H1 (cell line): ENCODE measurements around the gene RPP25. TPM values are rescaled to one million over a fixed set of nuclear protein-coding genes. Genes with fewer than 3 reads are reported as not detected.

Experiments
- CTCF ChIA-PET: fragments of 300-600 bp; sonication (Branson Sonifier 250); formaldehyde crosslinking; loops from one replicate; lab custom pipeline; 2021; ENCODE audit not compliant: partially characterized antibody; lab: Charles Lee
- POLR2A ChIA-PET: fragments of 300-600 bp; sonication (Branson Sonifier 250); formaldehyde crosslinking; loops from one replicate; lab custom pipeline; 2021; ENCODE audit warnings: inconsistent platforms; ENCODE audit not compliant: partially characterized antibody; lab: Charles Lee
- DNase-seq, 2 experiments: peaks; one replicate each; pipeline versions ENCODE4 v3.0.0 to v3.0.0-alpha.2; 2010 to 2022; ENCODE audit warnings: low spot score in 2 of 2, low read depth in 1 of 2, mixed read lengths in 1 of 2
- FAIRE-seq: peaks from 2 replicates; lab custom pipeline; 2011; peaks lifted over from hg19 to GRCh38; lab: Jason Lieb, UNC
- H2AFZ ChIP-seq: 2 replicates; pipeline ENCODE4 v1.8.1; 2012; ENCODE audit warnings: low read length, inconsistent platforms
- H2AK5ac ChIP-seq: 2 replicates; pipeline ENCODE4 v1.6.1; 2013; ENCODE audit warnings: low read depth, low read length
- H2BK120ac ChIP-seq: replicated peaks from 2 replicates; pipeline ENCODE3; 2013; ENCODE audit warnings: low read depth, low read length, inconsistent platforms
- H2BK12ac ChIP-seq: 2 replicates; pipeline ENCODE4 v1.6.1; 2013; ENCODE audit warnings: low read depth, low read length
- H2BK15ac ChIP-seq: 2 replicates; pipeline ENCODE4 v1.6.1; 2013; ENCODE audit warnings: low read length
- H2BK20ac ChIP-seq: 2 replicates; pipeline ENCODE4 v1.6.1; 2013; ENCODE audit warnings: low read length
- H2BK5ac ChIP-seq: 2 replicates; pipeline ENCODE4 v1.6.1; 2013; ENCODE audit warnings: low read depth, low read length
- H3K14ac ChIP-seq: 2 replicates; pipeline ENCODE4 v1.6.1; 2013; ENCODE audit warnings: inconsistent platforms; ENCODE audit not compliant: insufficient read length
- H3K18ac ChIP-seq: 2 replicates; pipeline ENCODE4 v1.6.1; 2013; ENCODE audit warnings: low read length; ENCODE audit errors: extremely low read depth
- H3K23ac ChIP-seq: 2 replicates; pipeline ENCODE4 v1.6.1; 2013; ENCODE audit warnings: inconsistent platforms; ENCODE audit not compliant: insufficient read length
- H3K23me2 ChIP-seq: 2 replicates; pipeline ENCODE4 v1.6.1; 2013; ENCODE audit warnings: low read depth, low read length
- H3K27ac ChIP-seq: 2 replicates; pipeline ENCODE4 v1.6.1; 2011; ENCODE audit warnings: low read depth, low read length, inconsistent platforms
- H3K27me3 ChIP-seq, 4 experiments: replicated peaks in 1 of 4; 1 replicate in 1 of 4; 2 replicates in 3 of 4; pipeline versions ENCODE4 v1.6.1 to v1.8.1; 2011 to 2013; ENCODE audit warnings: low read length in 3 of 4, mild to moderate bottlenecking in 3 of 4, inconsistent platforms in 2 of 4, mixed read lengths in 2 of 4, moderate library complexity in 1 of 4; ENCODE audit not compliant: control insufficient read depth in 3 of 4, insufficient read depth in 3 of 4; ENCODE audit errors: extremely low read depth in 1 of 4
- H3K36me3 ChIP-seq, 4 experiments: 2 replicates each; pipeline versions ENCODE4 v1.6.1 to v1.8.1; 2011 to 2013; ENCODE audit warnings: mild to moderate bottlenecking in 4 of 4, low read length in 3 of 4, moderate library complexity in 2 of 4, control low read depth in 1 of 4, inconsistent platforms in 1 of 4; ENCODE audit not compliant: insufficient read depth in 4 of 4, control insufficient read depth in 2 of 4
- H3K4ac ChIP-seq: replicated peaks from 2 replicates; pipeline ENCODE3; 2013; ENCODE audit warnings: low read length, low read depth, mixed read lengths, inconsistent platforms; ENCODE audit not compliant: insufficient read length
- H3K4me1 ChIP-seq, 4 experiments: replicated peaks in 1 of 4; 1 replicate in 1 of 4; 2 replicates in 3 of 4; pipeline versions ENCODE4 v1.6.1 to v1.8.1; 2011 to 2013; ENCODE audit warnings: low read length in 3 of 4, inconsistent platforms in 2 of 4, mixed read lengths in 1 of 4; ENCODE audit not compliant: insufficient read depth in 4 of 4, control insufficient read depth in 3 of 4
- H3K4me2 ChIP-seq, 2 experiments: 2 replicates each; pipeline versions ENCODE4 v1.6.1 to v1.8.1; 2011 to 2013; ENCODE audit warnings: low read depth in 2 of 2, low read length in 2 of 2, control low read depth in 1 of 2, inconsistent platforms in 1 of 2, mild to moderate bottlenecking in 1 of 2; ENCODE audit not compliant: insufficient read depth in 1 of 2
- H3K4me3 ChIP-seq, 4 experiments: fragments of 200-600, 300-600 bp in 1 of 4; sonication (generic), shearing (Covaris generic), sonication (Bioruptor Twin) in 1 of 4; 2 replicates each; pipeline versions ENCODE4 v1.5.1 to v1.8.1; 2011 to 2016; ENCODE audit warnings: low read length in 4 of 4, low read depth in 3 of 4, control low read depth in 2 of 4, inconsistent platforms in 2 of 4, mild to moderate bottlenecking in 2 of 4, mixed read lengths in 1 of 4, moderate library complexity in 1 of 4; ENCODE audit not compliant: insufficient read depth in 2 of 4; ENCODE audit errors: extremely low read depth in 1 of 4
- H3K56ac ChIP-seq: replicated peaks from 2 replicates; pipeline ENCODE3; 2013; ENCODE audit warnings: low read depth, mild to moderate bottlenecking, mixed read lengths, low read length, inconsistent platforms; ENCODE audit not compliant: insufficient read length
- H3K79me1 ChIP-seq: 2 replicates; pipeline ENCODE4 v1.6.1; 2013; ENCODE audit warnings: low read depth, low read length, control low read depth
- H3K79me2 ChIP-seq, 2 experiments: 2 replicates each; pipeline versions ENCODE4 v1.6.1 to v1.8.1; 2012 to 2013; ENCODE audit warnings: low read length in 2 of 2, mild to moderate bottlenecking in 2 of 2, inconsistent platforms in 1 of 2; ENCODE audit not compliant: insufficient read depth in 2 of 2, control insufficient read depth in 1 of 2
- H3K9ac ChIP-seq, 4 experiments: replicated peaks in 1 of 4; 1 replicate in 1 of 4; 2 replicates in 3 of 4; pipeline versions ENCODE4 v1.6.1 to v1.8.1; 2011 to 2013; ENCODE audit warnings: low read depth in 3 of 4, low read length in 3 of 4, control low read depth in 2 of 4, mild to moderate bottlenecking in 2 of 4, moderate library complexity in 2 of 4, inconsistent platforms in 1 of 4; ENCODE audit errors: extremely low read depth in 1 of 4
- H3K9me3 ChIP-seq, 2 experiments: 2 replicates each; pipeline versions ENCODE4 v1.6.1 to v1.8.1; 2012 to 2013; ENCODE audit warnings: mild to moderate bottlenecking in 2 of 2, moderate library complexity in 2 of 2, control low read depth in 1 of 2, inconsistent platforms in 1 of 2, low read depth in 1 of 2, low read length in 1 of 2, mixed read lengths in 1 of 2; ENCODE audit not compliant: insufficient read depth in 2 of 2
- H4K20me1 ChIP-seq, 2 experiments: replicated peaks in 1 of 2; 2 replicates each; pipeline versions ENCODE3 to v1.8.1; 2011 to 2013; ENCODE audit warnings: inconsistent platforms in 2 of 2, low read length in 2 of 2, mild to moderate bottlenecking in 1 of 2; ENCODE audit not compliant: insufficient read depth in 2 of 2, control insufficient read depth in 1 of 2
- H4K5ac ChIP-seq: 2 replicates; pipeline ENCODE4 v1.6.1; 2013; ENCODE audit warnings: low read length, low read depth, mixed read lengths, inconsistent platforms; ENCODE audit not compliant: insufficient read length
- H4K8ac ChIP-seq: 2 replicates; pipeline ENCODE4 v1.8.0; 2013; ENCODE audit warnings: mild to moderate bottlenecking, moderate library complexity, low read length, inconsistent platforms; ENCODE audit not compliant: insufficient read depth; ENCODE audit errors: extremely low read depth
- H4K91ac ChIP-seq: replicated peaks from 2 replicates; pipeline ENCODE3; 2013; ENCODE audit warnings: low read length, mixed read lengths, inconsistent platforms; ENCODE audit not compliant: insufficient read length
- SP1 ChIP-seq: IDR thresholded peaks from 2 replicates; pipeline ENCODE4 v1.6.1; 2011; ENCODE audit warnings: low read depth, low read length
- WGBS, 2 experiments: shearing (Covaris generic) in 1 of 2; methylation state at CpG; one replicate each; pipeline versions ENCODE4 v1.1.6 to v1.1.7; 2013 to 2015; ENCODE audit warnings: low lambda C conversion rate in 2 of 2, mixed read lengths in 2 of 2, inconsistent platforms in 1 of 2, low coverage in 1 of 2, missing lambda C conversion rate in 1 of 2; ENCODE audit not compliant: insufficient replicate concordance in 2 of 2, insufficient coverage in 1 of 2, insufficient read length in 1 of 2; ENCODE audit errors: extremely low coverage in 1 of 2, missing lambda C conversion rate in 1 of 2; 5-methylcytosine and 5-hydroxymethylcytosine counted together
- polyA plus RNA-seq, 7 experiments: library from polyadenylated mRNA; depleted of rRNA in 3 of 7; stranded (reverse) in 5 of 7; unstranded in 2 of 7; fragments of >200 nt in 5 of 7; fragments of 200-250 nt in 2 of 7; gene quantifications; 1 replicate in 5 of 7; 2 replicates in 1 of 7; 4 replicates in 1 of 7; pipeline versions ENCODE4 v1.2.1 to v1.2.3, GENCODE V29; 2011 to 2013; ENCODE audit warnings: missing spikeins in 2 of 7, mixed read lengths in 2 of 7
- total RNA-seq: library from RNA; stranded (reverse); fragmentation: NEBNext Ultra II Directional; extraction: Animal tissue kit (Norgen Biotek cat#: 25700); gene quantifications from 2 replicates; pipeline ENCODE4 v1.2.1, GENCODE V29; 2021

The RPP25 gene
- total and polyA plus RNA-seq, 2 of the 8 experiments (the other 6 are each of a cell fraction or from before 2014, with no cell fraction given), result 17.4 to 19.8 TPM

- POLR2A ChIA-PET, result interaction anchor here (1.0 to 5.7 kb wide), 5 partner anchors 9 to 63 kb away, joined by 3 to 29 read pairs (median 7); partner anchors contain the start of genes COX5A and PPCDC
- no peak for TF ChIP-seq SP1
- no peak overlapping the region for H3K23ac ChIP-seq
- H3K56ac ChIP-seq, result no peak overlapping the region
- H3K79me1 ChIP-seq, result no peaks in the 10 kb centered on the region
- H3K27me3 ChIP-seq, result peaks cover 5 to 33% (median 29%) of the 10 kb centered on the region in 4 experiments
- no peak overlapping the region; a peak in 1 of 4 replicates for H3K4me2 ChIP-seq
- no peak for DNase-seq
- H2BK5ac ChIP-seq, result no peak overlapping the region
- H3K14ac ChIP-seq, result no peak overlapping the region
- no peak overlapping the region for H2BK12ac ChIP-seq
- no peak overlapping the region for H2BK15ac ChIP-seq
- no peaks in the 10 kb centered on the region for H3K36me3 ChIP-seq
- peaks cover 0 to 5% of the 10 kb centered on the region in 2 experiments; a peak in 2 of 4 replicates for H3K79me2 ChIP-seq
- no peak overlapping the region for H2AK5ac ChIP-seq
- peaks cover 34% of the 10 kb centered on the region for H3K23me2 ChIP-seq
- CTCF ChIA-PET, result interaction anchor here (0.6 to 1.8 kb wide), 8 partner anchors 8 to 124 kb away, joined by 3 to 6 read pairs (median 3); no protein-coding TSS in a partner anchor
- 80% methylated on average over 1 of the region's 1 CpG; no CpG with 5 or more reads in 1 of the 2 experiments for WGBS, 2 experiments
- no peak overlapping the region for H3K4ac ChIP-seq
- H3K27ac ChIP-seq, result no peak overlapping the region
- no peaks in the 10 kb centered on the region for H4K20me1 ChIP-seq
- peaks cover 0 to 14% (median 8%) of the 10 kb centered on the region in 4 experiments; a peak in 5 of 7 replicates for H3K4me1 ChIP-seq
- H3K18ac ChIP-seq, result no peak overlapping the region
- no peak overlapping the region for H3K4me3 ChIP-seq
- no peaks in the 10 kb centered on the region for H3K9me3 ChIP-seq
- no peak overlapping the region for H2AFZ ChIP-seq
- no peak overlapping the region for H4K91ac ChIP-seq
- no peak overlapping the region for H4K8ac ChIP-seq
- no peak overlapping the region for H4K5ac ChIP-seq
- no peak overlapping the region for H2BK20ac ChIP-seq
- H2BK120ac ChIP-seq, result no peak overlapping the region
- FAIRE-seq, result no peak
- no peak overlapping the region for H3K9ac ChIP-seq
Measured at GRCh38 chr15:74960286-74960685, 3.7 kb upstream of the RPP25 start.
